GM20000 (cell line): ENCODE data around the gene LAMB1.
"Not testable (repeated sequence)": the region's sequence is repeated elsewhere in the genome, so short reads cannot be mapped to it uniquely, and the experiment has no call there.

Experiments used
- DNase-seq: peaks from one replicate; pipeline ENCODE4 v3.0.0; 2012; ENCODE audit warnings: low spot score
- TF ChIP-seq, protein P1 (sequence below): IDR thresholded peaks from 2 replicates; pipeline ENCODE4 v1.5.1; 2012; ENCODE audit warnings: mild to moderate bottlenecking, control low read depth; ENCODE audit errors: extremely low read depth, missing control alignments

The LAMB1 gene

DNA sequence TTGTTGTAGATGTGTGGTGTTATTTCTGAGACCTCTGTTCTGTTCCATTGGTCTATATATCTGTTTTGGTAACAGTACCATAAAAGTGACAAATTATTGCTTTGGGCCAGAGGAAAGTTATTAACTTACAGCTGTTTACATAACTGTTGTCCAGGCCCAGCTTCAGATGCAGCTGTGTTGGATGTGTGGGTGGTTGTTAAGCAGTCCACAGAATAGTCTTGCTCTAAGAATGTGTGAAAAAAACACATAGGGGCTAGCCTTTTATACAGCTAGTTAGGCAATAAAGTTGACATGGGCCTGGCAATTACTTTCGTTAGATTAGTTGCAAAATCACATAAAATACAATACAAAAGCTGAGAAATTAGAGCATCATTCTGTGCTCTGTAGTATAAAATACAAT, 80.1 kb downstream of the LAMB1 start:
- no peak for DNase-seq
- TF ChIP-seq, protein P1, sequence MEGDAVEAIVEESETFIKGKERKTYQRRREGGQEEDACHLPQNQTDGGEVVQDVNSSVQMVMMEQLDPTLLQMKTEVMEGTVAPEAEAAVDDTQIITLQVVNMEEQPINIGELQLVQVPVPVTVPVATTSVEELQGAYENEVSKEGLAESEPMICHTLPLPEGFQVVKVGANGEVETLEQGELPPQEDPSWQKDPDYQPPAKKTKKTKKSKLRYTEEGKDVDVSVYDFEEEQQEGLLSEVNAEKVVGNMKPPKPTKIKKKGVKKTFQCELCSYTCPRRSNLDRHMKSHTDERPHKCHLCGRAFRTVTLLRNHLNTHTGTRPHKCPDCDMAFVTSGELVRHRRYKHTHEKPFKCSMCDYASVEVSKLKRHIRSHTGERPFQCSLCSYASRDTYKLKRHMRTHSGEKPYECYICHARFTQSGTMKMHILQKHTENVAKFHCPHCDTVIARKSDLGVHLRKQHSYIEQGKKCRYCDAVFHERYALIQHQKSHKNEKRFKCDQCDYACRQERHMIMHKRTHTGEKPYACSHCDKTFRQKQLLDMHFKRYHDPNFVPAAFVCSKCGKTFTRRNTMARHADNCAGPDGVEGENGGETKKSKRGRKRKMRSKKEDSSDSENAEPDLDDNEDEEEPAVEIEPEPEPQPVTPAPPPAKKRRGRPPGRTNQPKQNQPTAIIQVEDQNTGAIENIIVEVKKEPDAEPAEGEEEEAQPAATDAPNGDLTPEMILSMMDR: no peak

DNA sequence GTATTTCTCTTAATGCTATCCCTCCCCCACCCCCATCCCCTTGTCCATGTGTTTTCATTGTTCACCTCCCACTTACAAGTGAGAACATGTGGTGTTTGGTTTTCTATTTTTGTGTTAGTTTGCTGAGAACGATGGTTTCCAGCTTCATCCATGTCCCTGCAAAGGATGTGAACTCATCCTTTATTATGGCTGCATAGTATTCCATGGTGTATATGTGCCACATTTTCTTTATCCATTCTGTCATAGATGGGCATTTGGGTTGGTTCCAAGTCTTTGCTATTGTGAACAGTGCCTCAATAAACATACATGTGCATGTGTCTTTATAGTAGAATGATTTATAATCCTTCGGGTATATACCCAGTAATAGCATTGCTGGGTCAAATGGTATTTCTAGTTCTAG, 81.1 kb downstream of the LAMB1 start:
- not testable (repeated sequence) for DNase-seq

DNA sequence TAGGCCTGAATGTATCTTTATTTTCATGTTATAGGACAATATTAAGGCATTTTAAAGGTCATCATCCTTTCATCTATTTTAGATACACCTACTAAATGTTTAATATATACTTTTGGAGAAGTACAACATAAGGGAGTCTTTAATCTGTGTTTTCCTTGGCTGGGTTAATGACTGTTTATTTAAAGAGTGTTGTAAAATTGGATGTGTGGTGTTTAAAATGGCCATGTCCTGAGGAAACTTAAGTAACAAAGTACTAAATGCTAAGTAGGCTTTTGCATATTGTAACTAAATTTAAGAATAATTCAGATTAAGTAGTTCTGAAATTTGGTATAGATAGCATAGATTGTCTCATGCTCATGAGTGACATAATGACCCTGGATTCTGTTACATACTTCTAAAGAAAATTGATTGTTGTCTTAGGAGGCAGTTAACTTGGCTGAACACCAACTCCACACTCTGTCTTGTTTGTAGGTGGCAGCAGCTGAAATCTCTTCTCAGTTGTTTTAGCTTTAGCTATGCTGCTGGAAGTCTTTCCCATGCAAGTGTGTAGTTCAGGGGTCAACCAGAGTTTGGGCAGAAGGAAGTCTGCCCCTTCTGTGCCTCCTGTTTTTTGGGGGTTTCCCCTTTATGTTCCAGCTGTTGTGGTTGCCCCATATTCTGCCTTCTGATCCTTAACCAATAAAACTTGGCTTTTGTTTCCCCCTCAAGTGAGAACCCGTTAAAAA, 82.8 kb downstream of the LAMB1 start:
- TF ChIP-seq, protein P1: no peak

DNA sequence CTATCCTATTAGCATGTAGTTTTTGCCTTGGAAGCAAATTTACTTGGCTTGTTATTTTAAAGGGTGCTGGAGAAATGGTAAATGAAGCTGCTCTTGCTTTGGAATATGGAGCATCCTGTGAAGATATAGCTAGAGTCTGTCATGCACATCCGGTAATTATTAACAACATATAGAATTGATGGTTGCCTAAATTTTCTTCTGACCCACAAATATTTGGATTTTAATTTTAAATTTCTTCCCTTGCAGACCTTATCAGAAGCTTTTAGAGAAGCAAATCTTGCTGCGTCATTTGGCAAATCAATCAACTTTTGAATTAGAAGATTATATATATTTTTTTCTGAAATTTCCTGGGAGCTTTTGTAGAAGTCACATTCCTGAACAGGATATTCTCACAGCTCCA, 84.0 kb downstream of the LAMB1 start:
- TF ChIP-seq, protein P1: no peak
- no peak for DNase-seq

More for the DNA sequence above, 82.8 kb downstream of the LAMB1 start:
- DNase-seq: no peak

DNA sequence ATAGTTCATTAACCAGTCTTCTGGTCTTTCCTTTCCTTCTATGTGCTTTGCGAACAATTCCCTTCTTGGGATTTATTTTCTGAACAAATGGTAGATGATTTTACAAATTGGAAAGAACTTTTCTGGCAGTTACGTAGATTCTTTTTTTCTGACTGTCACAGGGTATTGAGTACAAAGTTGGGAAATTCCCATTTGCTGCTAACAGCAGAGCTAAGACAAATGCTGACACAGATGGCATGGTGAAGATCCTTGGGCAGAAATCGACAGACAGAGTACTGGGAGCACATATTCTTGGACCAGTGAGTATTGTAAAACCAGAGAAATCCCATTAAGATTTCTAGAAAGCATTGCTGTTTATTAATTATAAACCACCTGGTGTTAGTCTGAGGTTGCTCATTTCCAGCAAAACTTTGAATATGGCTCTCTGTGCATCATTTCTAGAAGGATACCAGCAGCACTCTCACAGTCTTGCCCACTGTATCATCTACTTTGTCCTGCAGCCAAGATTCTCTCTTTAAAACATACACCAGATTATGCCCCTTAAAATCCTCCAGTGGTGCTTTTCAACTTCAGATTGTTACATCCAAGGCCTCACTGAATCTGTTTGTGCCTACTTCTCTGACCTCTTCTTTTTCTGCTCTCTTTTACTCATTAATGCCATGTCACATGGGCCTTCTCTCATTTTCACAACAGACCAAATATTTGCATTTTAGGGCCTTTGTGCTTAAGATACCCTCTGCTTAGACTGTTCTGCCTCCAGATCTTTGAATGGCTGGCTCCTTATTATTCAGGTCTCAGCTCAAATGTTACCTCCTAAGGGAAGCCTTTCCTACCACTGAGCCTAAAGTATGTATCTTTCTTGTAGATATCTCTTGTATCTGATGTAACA, 85.0 kb downstream of the LAMB1 start:
- DNase-seq: peak; percentile 8
- TF ChIP-seq, protein P1: no peak

DNA sequence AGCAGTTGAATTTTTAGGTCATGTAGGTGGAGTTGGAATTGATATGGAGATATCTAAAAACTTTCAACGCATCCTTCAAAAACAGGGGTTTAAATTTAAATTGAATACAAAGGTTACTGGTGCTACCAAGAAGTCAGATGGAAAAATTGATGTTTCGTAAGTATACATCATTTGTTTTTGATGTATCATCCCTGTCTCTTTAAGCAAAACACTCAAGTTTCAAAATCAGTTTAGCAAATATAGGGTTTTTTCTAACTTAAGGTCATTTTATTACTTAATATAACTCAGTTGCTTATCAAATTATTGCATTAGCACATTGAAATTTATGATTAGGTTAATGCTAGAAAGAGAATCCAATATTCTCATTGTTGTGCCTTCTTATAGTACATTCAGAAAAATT, 87.4 kb downstream of the LAMB1 start:
- TF ChIP-seq, protein P1: no peak

DNA sequence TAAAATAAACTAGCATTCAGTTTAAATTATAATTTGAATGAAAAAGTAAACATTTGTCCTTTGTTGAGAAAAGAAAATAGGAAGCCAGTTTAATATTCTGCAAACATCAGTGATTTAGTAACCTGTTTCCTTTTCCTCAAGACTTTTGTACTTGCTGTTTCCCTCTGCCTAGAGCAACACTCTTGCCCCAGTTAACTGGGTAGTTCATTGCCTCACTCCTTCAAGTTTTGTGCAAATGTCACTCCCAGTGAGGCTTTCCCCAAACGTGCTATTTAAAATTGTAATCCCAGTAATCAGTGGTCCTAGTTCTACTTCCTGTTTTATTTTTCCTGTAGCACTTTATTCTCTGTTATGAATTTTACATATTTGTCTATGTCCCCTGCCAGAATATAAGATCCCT, 88.1 kb downstream of the LAMB1 start:
- DNase-seq: no peak

More for the DNA sequence above, 87.4 kb downstream of the LAMB1 start:
- no peak for DNase-seq

More for the DNA sequence above, 88.1 kb downstream of the LAMB1 start:
- TF ChIP-seq, protein P1: no peak
